Activated CD4-positive, alpha-beta T cell treated with anti-CD3 and anti-CD28 coated beads, Interleukin-2, amount 50 U/mL, for 1 hour (primary cell): Measurements from ENCODE around the gene CDK13.

ENCODE experiments used
- DNase-seq: peaks from one replicate; pipeline ENCODE4 v3.0.0-alpha.2; 2020

CDK13 gene

DNA sequence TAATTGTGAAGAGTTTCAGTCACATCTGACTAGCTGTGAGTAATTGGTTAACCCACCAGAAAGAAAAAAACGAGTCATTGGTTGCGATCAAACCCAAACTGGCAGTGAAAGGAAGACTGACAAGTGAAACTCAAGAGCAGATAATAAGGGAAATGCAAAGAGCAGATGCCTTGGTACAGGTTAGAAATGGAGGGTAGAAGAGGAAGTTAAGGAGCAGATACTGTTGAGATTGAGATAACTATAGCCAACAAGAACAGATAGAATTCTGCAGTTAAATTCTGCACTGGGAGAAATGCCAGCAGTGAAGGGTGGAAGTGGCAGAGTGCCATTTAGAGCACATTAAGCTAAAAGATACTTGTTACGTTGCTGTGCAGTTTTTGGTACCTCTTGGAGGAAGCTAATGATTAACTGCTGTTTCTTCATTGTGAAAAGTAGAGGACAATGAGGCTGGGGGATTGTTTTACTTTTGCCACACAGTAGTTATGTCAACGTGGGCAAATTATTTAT, 65.8 kb downstream of the CDK13 start:
- DNase-seq = no peak

DNA sequence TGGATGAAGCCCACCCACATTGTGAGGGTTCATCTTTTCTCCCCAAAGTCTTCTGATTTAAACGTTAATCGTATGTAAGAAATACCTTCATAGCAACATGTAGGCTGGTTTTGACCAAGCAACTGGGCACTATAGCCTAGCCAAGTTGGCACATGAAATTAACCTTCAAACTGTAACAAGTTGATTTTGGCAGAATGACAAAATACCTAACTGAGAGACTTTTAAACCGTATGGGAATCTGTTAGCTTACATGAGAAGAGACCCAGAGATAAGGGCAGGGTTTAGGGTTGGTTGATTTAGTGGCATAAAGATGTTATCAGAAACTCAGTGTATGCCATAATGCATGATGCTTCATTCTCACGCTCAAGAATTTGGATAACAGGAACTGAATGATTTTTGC, 69.5 kb downstream of the CDK13 start:
- DNase-seq = no peak

DNA sequence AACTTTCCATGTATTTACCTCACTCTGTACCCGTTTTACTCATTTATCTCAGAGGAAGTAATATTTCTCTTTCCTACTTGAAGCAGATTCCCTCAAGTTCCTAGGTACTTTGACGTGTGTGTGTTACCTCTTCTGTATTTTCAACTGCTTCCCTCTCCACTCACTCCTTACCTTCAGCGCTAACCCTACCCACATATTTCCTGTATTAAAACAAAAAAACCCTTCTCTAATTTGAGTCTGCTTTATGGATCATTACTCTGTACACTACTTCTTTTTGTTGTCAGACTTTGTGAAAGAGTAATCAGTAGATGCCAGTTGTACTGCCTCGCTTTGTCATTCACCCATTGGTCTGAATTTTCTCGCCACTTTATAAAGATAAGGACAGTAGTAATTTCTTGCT, 74.0 kb downstream of the CDK13 start:
- no peak for DNase-seq

DNA sequence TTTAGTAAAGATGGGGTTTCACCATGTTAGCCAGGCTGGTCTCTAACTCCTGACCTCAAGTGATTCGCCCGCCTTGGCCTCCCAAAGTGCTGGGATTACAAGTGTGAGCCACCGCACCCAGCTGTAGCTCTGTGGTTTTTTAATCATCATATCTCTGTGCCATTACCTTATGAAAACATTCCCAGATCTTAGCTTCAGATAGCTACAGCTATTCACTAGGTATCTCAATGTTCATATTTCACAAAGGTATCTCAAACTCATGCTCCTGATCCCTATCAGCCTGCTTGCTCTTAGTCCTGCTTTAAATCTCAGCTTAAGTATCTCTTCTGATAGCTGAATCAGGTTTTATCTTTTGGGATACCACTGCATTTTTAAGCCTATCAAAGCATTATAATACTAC, 74.8 kb downstream of the CDK13 start:
- DNase-seq = no peak

DNA sequence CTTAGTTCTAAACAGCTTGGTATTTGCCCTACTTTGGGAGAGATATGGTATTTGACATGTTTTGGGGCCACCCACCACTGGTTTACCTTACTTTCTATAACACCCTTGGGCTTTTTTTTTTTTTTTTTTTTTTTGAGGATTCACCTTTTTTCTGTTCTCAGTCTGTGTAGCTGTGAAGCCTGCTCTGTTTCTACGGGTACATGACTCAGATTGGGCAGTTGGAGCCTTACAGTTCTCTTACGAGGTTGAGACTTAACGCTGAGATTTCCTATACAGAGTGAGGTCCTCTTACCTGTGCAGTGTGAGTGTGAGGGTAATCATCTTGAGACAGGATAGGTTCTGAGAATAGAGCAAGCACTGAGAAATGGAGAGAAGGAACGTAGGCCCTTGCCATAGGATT, 77.5 kb downstream of the CDK13 start:
- DNase-seq = no peak

DNA sequence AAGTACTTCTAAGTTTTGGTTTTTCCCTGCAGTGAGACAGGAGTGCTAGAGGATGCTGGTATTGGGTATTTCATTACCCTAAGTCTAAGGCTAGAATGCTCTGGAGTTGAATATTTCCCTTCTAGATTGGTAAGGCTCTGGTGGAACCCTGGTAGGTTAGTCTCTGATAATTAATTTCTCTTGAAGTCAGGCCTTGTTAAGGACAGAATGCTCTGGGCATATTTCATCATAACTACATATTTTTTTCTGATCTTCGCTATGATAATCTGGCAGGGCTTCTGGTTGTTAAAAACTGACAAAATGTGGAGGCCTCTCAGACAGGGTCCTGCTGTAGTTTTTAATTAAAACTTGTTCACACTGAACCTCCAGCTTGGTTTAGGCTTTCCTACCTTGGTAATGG, 83.8 kb downstream of the CDK13 start:
- no peak for DNase-seq

DNA sequence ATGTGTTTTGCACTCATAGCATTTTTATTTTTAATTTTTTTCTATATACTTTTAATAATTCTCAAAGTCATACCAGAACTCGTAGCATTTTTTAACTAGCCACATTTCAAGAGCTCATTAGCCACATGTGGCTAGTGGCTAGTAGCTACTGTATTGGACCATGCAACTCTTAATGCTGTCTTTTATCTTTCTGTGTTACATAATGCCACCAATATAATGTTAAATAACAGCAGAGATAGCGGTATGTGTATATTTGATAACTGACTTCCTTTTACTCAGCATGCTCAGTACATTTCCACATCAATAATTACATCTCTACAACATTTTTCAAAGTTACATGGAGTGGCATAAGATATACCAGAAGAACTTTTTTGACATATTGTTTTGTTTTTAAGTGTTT, 91.4 kb downstream of the CDK13 start:
- no peak for DNase-seq

DNA sequence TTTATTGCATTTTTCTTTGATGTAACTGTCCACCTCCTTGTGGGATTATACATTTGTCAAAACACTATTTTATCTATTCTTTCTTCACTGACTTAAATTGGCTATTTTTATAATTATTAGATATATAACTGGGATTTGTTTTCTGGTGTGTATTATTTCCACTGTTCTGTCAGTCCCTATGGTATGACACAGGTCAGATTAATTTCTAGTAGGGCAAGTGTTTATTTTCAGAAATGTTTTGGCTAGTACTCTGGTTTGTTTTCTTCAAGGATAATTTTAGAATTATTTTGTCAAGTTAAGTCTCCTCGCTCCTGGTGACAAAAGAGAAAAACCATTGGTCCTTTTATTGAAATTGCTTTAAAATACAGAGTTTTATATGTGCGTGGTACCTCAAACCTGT, 93.1 kb downstream of the CDK13 start:
- DNase-seq = no peak

DNA sequence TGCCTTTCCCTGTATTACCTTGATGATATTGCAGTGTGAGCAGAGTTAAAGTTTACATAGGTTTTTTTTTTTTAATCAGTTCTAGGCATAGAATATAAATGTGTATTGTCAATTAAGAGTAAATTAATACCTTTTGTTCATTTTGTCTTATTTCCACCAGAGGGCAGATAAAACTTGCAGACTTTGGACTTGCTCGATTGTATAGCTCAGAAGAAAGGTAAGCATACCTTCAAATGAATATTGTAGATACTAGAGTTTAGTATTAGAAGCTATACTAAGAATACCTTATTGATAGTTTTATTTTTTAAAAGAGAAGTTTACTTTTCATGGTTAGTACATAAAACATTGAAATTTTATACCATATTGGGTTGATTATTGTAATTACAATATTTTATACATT, 97.6 kb downstream of the CDK13 start:
- no peak for DNase-seq

DNA sequence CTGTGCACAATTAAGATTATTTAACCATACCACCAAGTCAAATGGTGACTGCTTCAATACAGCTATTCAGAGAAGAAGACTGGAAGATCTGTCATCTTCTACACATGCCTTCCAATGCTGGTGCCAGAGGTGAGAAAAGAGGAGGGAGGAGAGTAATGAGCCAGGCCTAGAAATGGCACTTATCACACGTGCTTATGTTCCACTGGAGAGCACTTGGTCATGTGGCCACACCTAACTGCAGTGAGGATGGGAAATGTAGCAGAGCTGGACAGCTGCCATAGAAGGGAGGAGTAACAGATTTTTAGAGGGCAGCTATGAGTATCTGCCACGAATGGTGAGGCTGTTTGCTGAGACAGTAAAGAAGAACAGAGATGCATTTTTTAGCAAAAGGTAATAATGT, 107.2 kb downstream of the CDK13 start:
- no peak for DNase-seq

DNA sequence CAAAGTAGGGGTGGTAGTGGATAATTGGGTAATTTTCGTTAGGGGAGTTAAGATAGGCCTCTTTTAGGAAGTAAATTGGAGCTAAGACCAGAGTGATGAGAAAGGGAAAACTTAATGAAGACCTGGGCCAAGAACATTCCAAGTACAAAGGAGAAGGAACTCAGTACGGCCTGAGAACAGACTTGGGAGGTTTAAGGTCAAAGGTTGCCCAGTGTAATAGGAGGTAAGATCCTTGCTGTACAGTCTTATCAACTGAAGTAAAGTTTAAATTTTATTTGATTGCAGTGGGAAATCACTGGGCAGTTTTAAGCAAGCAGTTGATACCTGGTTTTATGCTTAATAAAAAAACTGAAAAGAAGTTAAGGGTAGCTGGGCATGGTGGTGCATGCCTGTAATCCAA, 108.0 kb downstream of the CDK13 start:
- DNase-seq = no peak

DNA sequence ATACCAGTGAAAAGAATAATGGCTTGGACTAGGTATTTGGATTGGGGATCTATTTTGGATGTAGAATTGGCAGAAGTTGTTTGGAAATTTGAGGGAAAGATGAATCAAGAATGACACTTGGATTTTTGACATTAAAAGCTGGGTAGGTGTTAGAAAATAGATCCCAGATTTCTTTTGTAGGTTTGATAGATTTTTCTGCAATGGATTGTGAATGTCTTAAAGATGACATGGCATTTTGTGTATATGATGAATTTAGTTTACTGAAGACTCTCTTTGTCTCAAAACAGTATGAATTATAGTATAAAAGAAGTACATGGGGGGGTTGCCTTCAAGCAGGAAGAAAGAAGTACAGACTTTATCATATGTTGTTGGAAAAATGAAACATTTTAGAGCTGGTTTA, 108.6 kb downstream of the CDK13 start:
- no peak for DNase-seq

DNA sequence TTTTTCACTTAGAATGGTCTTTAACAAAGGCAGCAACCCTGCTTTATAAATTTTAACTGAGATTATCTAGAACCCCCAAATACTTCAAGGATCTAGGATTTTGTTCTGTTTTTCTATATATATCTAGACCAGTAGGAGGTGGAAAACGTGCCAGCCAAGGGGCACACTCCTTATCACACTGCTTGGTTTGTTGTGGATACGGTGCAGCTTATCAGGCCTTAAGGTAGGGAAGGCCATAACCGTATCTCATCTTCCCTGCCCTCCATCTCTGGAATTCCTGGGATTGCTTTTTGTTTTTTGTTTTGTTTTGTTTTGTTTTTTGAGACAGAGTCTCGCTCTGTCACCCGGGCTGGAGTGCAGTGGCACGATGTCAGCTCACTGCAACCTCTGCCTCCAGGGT, 109.0 kb downstream of the CDK13 start:
- DNase-seq = no peak

DNA sequence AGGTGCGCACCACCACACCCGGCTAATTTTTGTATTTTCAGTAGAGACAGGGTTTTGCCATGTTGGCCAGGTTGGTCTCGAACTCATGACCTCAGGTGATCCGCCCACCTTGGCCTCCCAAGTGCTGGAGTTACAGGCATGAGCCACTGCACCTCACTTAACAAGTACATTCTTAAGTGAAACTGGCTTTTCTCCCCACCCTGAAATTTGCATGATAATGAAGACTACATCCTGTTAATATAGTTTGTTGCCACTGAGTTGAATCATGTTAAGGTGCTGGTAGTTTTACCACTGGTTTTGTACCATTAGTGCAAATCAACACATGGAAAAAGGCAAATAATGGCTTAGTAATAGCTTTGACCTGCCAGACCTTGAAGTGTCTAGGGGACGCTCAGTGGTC, 122.2 kb downstream of the CDK13 start:
- DNase-seq = no peak

DNA sequence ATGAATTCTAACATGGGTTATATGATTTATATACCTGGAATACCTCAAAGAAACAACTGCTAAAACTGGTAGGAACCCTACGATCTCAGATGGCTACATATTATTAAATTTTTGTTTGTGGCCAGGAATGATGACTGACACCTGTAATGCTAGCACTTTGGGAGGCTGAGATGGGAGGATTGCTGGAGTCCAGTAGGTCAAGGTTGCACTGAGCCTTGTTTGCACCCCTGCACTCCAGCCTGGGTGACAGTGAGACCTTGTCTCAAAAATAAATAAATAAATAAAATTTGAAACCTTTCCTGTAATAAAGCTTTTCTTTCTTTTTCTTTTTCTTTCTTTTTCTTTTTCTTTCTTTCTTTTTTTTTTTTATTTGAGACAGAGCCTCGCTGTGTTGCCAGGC, 123.2 kb downstream of the CDK13 start:
- no peak for DNase-seq

DNA sequence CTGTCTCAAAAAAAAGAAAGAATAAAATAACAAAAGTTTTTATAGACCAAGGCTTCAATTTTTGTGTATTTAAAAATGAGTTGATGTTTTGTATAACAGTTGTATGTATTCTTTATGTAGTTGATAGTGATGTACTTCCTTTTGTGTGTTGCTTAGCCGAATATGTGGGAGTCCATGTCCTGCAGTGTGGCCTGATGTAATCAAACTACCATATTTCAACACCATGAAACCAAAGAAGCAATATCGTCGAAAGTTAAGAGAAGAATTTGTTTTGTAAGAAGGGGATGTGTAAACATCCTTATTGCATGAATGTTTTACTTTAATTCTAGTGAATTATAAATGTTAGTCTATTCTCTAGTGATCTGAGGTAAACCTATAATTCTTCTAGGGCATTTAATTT, 127.8 kb downstream of the CDK13 start:
- DNase-seq = no peak

DNA sequence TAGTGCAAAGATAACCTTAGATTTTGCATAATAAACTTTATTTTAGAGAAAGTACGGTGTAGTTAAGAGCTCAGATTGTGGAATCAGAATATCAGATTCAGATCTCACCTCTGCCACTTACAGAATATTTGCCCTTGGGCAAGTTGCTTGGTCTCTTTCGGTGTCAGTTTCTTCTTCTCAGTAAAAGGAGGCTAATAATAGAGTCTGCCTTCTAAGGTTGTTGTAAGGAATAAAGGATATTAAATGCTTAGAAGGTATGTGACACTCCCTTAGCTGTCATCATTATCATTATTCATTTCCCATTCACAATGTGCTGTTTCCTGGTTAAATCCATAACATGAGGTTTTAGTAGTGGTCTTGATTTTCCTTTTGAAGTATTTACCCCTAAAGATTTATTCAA, 142.1 kb downstream of the CDK13 start:
- no peak for DNase-seq

DNA sequence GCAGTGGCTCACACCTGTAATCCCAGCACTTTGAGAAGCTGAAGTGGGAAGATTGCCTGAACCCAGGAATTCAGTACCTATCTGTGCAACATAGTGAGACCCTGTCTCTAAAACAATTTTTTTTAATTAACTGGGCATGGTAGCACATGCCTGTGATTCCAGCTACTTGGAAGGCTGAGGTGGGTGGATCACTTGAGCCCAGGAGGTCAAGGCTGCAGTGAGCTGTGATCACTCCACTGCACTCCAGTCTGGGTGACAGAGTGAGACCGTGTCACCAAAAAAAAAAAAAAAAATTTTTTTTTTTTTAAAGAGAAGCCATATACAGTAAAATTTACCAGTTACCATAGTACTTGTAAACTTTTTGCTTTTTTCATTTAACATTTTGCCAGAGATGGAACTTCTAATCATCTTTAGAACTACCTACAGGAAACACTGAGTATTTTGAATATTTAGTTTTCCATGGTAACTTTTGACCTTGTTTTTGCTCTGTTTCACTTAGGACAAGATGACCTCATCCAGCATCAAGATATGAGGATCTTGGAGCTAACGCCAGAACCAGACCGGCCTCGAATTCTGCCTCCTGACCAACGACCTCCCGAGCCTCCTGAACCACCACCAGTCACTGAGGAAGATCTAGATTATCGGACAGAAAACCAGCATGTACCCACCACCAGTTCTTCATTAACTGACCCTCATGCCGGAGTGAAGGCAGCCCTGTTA, 143.7 kb downstream of the CDK13 start:
- DNase-seq = no peak

DNA sequence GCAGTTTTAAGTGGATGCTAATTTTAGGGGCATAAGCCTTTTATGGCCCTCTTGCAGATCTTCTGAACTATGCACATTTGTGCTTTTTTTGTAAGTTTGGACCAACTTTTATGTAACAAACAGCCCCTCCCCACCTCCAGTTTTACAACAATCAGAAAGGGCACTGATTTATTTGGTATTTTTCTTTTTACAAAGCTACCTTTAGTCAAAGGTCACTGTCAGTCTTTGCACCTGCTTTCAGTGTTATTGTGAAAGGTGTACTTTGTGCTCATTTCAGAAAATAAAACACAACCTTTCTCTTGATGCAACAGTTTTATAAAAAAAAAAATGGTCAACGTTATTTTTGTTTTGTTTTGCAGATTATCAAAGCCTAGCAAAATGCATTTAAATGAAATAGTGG, 145.2 kb downstream of the CDK13 start:
- no peak for DNase-seq

DNA sequence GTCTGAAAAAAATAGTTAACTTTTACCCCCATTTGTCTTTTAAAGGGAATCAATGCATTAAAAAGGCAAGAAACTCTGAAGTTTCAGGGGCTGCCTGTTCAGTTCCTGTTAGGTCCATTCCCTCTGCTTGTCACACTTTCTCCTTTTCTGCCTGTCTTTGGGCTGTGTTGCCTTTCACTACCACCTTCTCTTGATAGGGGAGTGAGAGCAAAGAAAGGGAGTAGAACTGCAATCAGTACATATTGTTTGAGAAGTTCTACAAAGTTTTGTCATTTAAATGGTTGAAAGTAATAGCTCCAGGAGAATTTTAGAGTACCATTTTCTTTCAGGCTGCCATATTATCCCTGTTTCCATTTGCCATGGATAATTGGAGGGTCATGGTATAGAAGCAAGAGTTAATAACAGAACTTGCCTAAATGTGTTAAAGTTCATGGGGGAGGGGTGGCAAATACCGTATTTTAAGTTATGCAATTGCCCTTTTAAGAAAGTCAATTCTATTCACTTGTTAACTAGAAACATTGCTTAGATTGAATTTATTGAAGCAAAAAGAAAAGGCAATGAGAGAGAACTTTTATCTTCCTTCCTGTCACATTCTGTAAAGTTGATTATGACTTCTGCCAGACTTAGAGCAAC, 145.8 kb downstream of the CDK13 start:
- no peak for DNase-seq

DNA sequence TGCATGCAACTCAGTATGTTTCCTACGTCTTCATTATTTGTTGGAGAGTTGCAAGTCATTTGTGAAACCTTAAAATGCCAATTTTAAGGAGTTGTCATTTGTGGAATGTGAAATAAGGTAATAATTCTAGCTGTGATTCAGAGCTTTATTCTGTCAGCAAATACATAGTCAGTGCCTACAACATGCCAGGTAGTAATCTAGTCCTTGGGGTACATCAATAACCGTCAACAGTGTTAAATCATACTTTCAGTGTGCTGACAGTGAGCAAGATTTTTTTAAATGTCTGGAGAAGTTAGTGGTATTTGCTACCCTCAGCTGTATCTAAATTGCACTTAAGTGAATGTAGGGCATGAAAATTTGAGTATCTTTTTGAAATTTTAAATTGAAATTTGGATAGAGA, 147.7 kb downstream of the CDK13 start:
- no peak for DNase-seq

DNA sequence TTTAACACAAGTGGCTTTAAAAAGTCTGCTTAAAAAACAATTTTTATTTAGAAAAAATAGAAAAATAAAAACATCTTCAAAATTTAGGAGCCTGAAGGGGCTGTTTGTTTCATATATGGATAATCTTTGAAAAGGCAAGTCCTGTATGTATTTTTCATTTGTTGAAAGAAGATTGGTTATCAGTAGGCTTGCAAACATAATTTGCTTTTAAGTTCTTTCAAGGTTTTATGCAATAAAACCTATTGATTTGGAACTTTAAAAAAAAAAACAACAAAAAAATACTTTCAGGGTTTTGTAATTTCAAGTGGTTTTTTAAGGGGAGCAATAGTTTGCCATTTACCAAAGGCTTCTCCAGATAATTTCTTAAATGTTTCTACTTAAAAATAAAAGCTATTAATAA, 148.8 kb downstream of the CDK13 start:
- DNase-seq = no peak

DNA sequence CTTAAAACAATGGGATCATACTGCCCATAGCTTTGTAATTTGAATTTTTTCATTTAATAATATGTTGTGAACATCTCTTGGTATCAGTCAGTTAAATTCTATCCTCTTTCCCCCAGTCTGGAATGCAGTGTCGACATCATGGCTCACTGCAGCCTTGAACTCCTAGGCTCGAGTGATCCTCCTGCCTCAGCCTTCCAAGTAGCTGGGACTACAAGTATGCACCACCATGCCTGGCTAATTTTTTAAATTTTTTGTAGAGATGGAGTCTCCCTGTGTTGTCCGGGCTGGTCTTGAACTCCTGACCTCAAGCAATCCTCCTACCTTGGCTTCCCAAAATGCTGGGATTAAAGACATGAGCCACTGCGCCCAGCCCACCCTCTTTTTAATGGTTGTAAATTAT, 149.8 kb downstream of the CDK13 start:
- DNase-seq = no peak

DNA sequence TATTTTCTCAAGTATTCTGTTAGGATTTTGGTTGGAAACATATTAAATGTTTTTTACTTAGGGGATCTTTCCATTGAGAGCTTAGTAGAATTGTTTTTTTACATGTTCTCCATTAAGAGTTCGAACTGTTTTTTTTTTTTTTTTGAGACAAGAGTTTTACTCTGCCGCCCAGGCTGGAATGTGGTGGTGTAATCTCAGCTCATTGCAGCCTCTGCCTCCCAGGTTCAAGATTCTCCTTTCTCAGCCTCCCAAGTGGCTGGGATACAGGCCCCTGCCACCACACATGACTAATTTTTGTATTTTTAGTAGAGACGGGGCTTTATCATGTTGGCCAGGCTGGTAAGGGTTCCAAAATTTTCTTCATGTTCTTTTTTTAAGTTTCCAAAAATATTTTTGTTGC, 151.1 kb downstream of the CDK13 start:
- no peak for DNase-seq

DNA sequence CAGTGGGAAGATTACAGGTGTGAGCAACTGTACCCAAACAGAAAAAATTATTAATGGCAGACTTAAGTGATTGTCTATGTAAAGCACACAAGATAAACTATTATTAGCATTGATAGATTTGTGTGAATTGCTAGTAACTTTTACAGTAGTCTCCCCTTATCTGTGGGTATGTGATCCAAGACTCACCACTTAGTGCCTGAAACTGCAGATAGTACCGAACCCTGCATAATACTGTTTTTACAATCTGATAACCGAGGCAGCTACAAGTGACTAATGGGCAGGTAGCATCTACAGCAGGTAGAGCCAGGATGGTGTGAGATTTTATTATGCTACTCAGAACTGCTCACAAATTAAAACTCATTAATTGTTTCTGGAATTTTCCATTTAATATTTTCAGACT, 152.8 kb downstream of the CDK13 start:
- DNase-seq = no peak
